NOMO-1 (cell line): ENCODE data around the gene ADAMTS17.
"Not testable (repeated sequence)": the region's sequence is repeated elsewhere in the genome, so short reads cannot be mapped to it uniquely, and the experiment has no call there.

Experiments
- DNase-seq, 2 experiments: peaks; one replicate each; lab custom pipeline; 2025; ENCODE audit not compliant: unreplicated experiment in 2 of 2; lab: John Stamatoyannopoulos, UW

Gene ADAMTS17

GRCh38 chr15:99932676-99933402 lies 408.9 kb downstream of the ADAMTS17 start:
- DNase-seq, result no peak

- no peak for DNase-seq
Measured at GRCh38 chr15:99931703-99932603, 409.8 kb downstream of the ADAMTS17 start.

DNA sequence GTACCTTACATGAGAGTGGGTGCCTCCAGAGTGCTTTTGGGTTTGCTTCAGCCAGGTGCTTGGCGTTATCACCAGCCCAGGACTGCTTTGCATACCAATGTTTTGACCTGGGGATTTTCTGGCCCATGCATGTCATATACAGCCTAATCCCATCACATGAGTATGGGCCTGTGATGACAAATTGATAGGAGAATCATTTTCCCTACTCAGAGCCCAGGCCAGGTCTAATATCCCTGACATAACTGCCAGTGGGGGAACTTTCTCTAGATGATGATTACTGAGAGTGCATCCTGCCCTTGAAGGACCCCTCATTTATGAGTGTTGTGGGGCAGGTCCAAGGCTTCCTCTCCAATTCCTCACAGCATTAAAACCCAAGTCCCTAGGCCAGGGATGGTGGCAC lies 411.1 kb downstream of the ADAMTS17 start:
- no peak for DNase-seq

DNA sequence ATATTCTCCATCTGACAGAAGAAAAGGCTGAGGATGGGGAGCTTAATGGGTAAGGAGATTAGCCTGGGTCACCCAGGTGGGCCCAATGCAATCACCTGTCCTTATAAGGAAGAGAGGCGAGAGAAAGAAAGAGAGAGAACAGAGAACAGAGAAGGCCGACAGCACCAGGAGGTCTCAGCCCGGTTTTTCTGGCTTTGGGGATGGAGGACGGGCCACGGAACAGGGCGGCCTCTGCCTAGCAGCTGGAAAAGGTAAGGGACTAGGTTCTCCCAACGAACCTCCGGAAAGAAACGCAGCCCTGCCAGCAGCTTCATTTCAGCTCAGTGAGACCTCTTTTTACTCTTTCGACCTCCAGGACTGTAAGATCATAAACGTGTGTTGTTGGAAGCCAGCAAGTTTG lies 412.5 kb downstream of the ADAMTS17 start:
- no peak for DNase-seq

- DNase-seq, result peak; percentile 56 to 75
Measured at GRCh38 chr15:99928429-99928981, 413.3 kb downstream of the ADAMTS17 start.

- not testable (repeated sequence) for DNase-seq
Measured at GRCh38 chr15:99926532-99926931, 415.2 kb downstream of the ADAMTS17 start.

- DNase-seq, result peak in 1 of 2 experiments; percentile 13
Measured at GRCh38 chr15:99925661-99926461, 415.9 kb downstream of the ADAMTS17 start.

DNA sequence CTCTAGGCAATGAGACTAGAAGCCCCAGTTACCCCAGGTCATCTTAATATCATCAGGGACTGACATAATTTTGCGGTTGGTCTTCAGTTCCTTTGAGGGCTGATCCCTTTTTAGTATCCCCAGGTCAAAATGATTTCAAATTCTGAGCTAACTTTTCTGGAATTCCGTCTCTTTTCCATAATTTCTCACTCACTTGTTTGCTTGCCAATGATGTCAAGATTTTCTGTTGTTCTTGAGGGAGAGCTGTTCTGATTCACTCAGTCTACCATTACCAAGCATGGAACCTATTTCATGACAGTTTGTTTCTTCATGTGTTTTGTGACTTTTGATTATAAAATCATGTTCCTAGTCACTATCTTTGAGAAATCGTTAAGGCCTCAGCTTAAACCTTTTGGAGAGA lies 418.1 kb downstream of the ADAMTS17 start:
- no peak for DNase-seq
